HepG2 (cell line): ENCODE data around the gene ADAM19. TPM values are rescaled to one million over a fixed set of nuclear protein-coding genes. Genes with fewer than 3 reads are reported as not detected.

Experiments used
- ATAC-seq: fragments of 200-7000 bp; cut with Tn5 transposase; 3 replicates; pipeline ENCODE4 v1.9.1; 2020; ENCODE audit warnings: mild to moderate bottlenecking, moderate library complexity
- BruUV-seq: library from RNA; stranded (reverse); fragments of 400-500 nt; replicated peaks from 2 replicates; lab custom pipeline; 2021; lab: Mats Ljungman, UMichigan
- CTCF ChIA-PET: fragments of 300-600 bp; formaldehyde crosslinking; extraction: SDS; loops from one replicate; lab custom pipeline; 2021; ENCODE audit warnings: low total read pairs, inconsistent platforms, low intra/inter-chr PET ratio; lab: Yijun Ruan, JAX
- POLR2A ChIA-PET: fragments of 350-600 bp; sonication (Branson Sonifier 250); formaldehyde crosslinking; loops from one replicate; lab custom pipeline; 2020; ENCODE audit warnings: antibody characterized with exemption, inconsistent platforms; lab: Yijun Ruan, JAX
- DNase-seq: peaks from one replicate; pipeline ENCODE4 v3.0.0-alpha.2; 2015; ENCODE audit warnings: low spot score
- FAIRE-seq: peaks from 3 replicates; lab custom pipeline; 2011; peaks lifted over from hg19 to GRCh38; lab: Jason Lieb, UNC
- H2AFZ ChIP-seq: one replicate; pipeline ENCODE4 v1.6.1; 2011; ENCODE audit warnings: low read length, inconsistent platforms
- H3K27ac ChIP-seq: fragments of 300-600 bp; 3 replicates; pipeline ENCODE4 v1.8.0; 2011; ENCODE audit warnings: mixed run types, mild to moderate bottlenecking, mixed read lengths, low read length, inconsistent platforms; ENCODE audit not compliant: insufficient read depth; ENCODE audit errors: extremely low read length
- H3K27me3 ChIP-seq, 2 experiments: fragments of 200-600 bp in 1 of 2; 2 replicates in 1 of 2; 3 replicates in 1 of 2; pipeline versions ENCODE4 v1.6.0 to v1.8.0; 2011; ENCODE audit warnings: low read length in 2 of 2, mild to moderate bottlenecking in 2 of 2, moderate library complexity in 2 of 2, inconsistent platforms in 1 of 2; ENCODE audit not compliant: insufficient read depth in 2 of 2, control insufficient read depth in 1 of 2
- H3K36me3 ChIP-seq, 2 experiments: fragments of 200-600 bp in 1 of 2; replicated peaks in 1 of 2; 2 replicates in 1 of 2; 3 replicates in 1 of 2; pipeline versions ENCODE4 v1.5.1 to v1.8.0; 2011; ENCODE audit warnings: low read length in 2 of 2, inconsistent platforms in 1 of 2; ENCODE audit not compliant: insufficient read depth in 2 of 2, control insufficient read depth in 1 of 2
- H3K4me1 ChIP-seq: 2 replicates; pipeline ENCODE4 v1.5.1; 2012; ENCODE audit warnings: low read length, inconsistent platforms; ENCODE audit not compliant: insufficient read depth
- H3K4me2 ChIP-seq: 2 replicates; pipeline ENCODE4 v1.6.0; 2011; ENCODE audit warnings: low read depth, low read length, inconsistent platforms
- H3K4me3 ChIP-seq, 3 experiments: fragments of 200-600 bp in 1 of 3; sonication (generic), shearing (Covaris generic) in 1 of 3; replicated peaks in 1 of 3; 2 replicates each; pipeline ENCODE4 v1.5.1; 2011 to 2016; ENCODE audit warnings: low read length in 3 of 3, inconsistent platforms in 2 of 3, low read depth in 2 of 3, mild to moderate bottlenecking in 2 of 3, control low read depth in 1 of 3, mixed read lengths in 1 of 3; ENCODE audit not compliant: insufficient read depth in 1 of 3
- H3K79me2 ChIP-seq: one replicate; pipeline ENCODE4 v1.6.1; 2011; ENCODE audit warnings: low read length, inconsistent platforms; ENCODE audit not compliant: insufficient read depth
- H3K9ac ChIP-seq: 2 replicates; pipeline ENCODE4 v1.6.0; 2011; ENCODE audit warnings: mild to moderate bottlenecking, low read depth, low read length, inconsistent platforms; ENCODE audit not compliant: insufficient read depth
- H3K9me3 ChIP-seq: 2 replicates; pipeline ENCODE4 v1.5.1; 2012; ENCODE audit warnings: mild to moderate bottlenecking, low read length
- H4K20me1 ChIP-seq: 2 replicates; pipeline ENCODE4 v1.6.0; 2011; ENCODE audit warnings: inconsistent platforms, mild to moderate bottlenecking, low read length, moderate library complexity; ENCODE audit not compliant: insufficient read depth
- DNMT3B ChIP-seq: conservative IDR thresholded peaks from 2 replicates; pipeline ENCODE4 v1.6.1; 2016; ENCODE audit warnings: missing biosample characterization, control low read depth
- DR1 ChIP-seq: sonication (generic); formaldehyde crosslinking; IDR thresholded peaks from 2 replicates; pipeline ENCODE4 v1.8.0; 2021; ENCODE audit warnings: mild to moderate bottlenecking, missing genetic modification reagents, inconsistent platforms
- KDM6A ChIP-seq: IDR thresholded peaks from 2 replicates; pipeline ENCODE4 v1.6.1; 2016; ENCODE audit warnings: low read depth
- NCOA5 ChIP-seq: sonication (generic); formaldehyde crosslinking; IDR thresholded peaks from 2 replicates; pipeline ENCODE4 v1.4.0; 2020; ENCODE audit warnings: missing genetic modification reagents
- NCOR1 ChIP-seq: fragments of 200-600 bp; sonication (generic); IDR thresholded peaks from 2 replicates; pipeline ENCODE4 v1.7.0; 2017; ENCODE audit warnings: antibody characterized with exemption, low read length, borderline replicate concordance
- ONECUT2 ChIP-seq: sonication (generic); formaldehyde crosslinking; IDR thresholded peaks from 2 replicates; pipeline ENCODE4 v1.4.0; 2020; ENCODE audit warnings: missing genetic modification reagents
- ZFP41 ChIP-seq: sonication (generic); formaldehyde crosslinking; IDR thresholded peaks from 2 replicates; pipeline ENCODE4 v1.4.0; 2020; ENCODE audit warnings: mild to moderate bottlenecking, missing genetic modification reagents, borderline replicate concordance
- ZFP90 ChIP-seq: sonication (generic); formaldehyde crosslinking; IDR thresholded peaks from 2 replicates; pipeline ENCODE4 v1.8.0; 2022; ENCODE audit warnings: missing genetic modification reagents, mild to moderate bottlenecking, inconsistent platforms, borderline replicate concordance
- ZNF337 ChIP-seq: sonication (generic); formaldehyde crosslinking; IDR thresholded peaks from 2 replicates; pipeline ENCODE4 v1.5.1; 2020; ENCODE audit warnings: missing genetic modification reagents, low read depth, mild to moderate bottlenecking, borderline replicate concordance
- ZNF572 ChIP-seq: sonication (generic); formaldehyde crosslinking; IDR thresholded peaks from 2 replicates; pipeline ENCODE4 v1.5.1; 2020; ENCODE audit warnings: mild to moderate bottlenecking, missing genetic modification reagents
- ZNF782 ChIP-seq: sonication (generic); formaldehyde crosslinking; IDR thresholded peaks from 2 replicates; pipeline ENCODE4 v1.4.0; 2020; ENCODE audit warnings: missing genetic modification reagents, mild to moderate bottlenecking, borderline replicate concordance
- ZSCAN31 ChIP-seq: sonication (generic); formaldehyde crosslinking; IDR thresholded peaks from 2 replicates; pipeline ENCODE4 v1.5.0; 2020; ENCODE audit warnings: low read depth, mild to moderate bottlenecking, missing genetic modification reagents
- WGBS: methylation state at CpG from one replicate; pipeline ENCODE4 v1.1.6; 2017; ENCODE audit warnings: low lambda C conversion rate; 5-methylcytosine and 5-hydroxymethylcytosine counted together
- in situ Hi-C: cut with HindIII; loops from 2 replicates; pipeline ENCODE4 v1.10.0; 2017; ENCODE audit warnings: low pct_unique_long_range_greater_than_20kb; ENCODE audit not compliant: extremely low pct_ligation_motif_present
- intact Hi-C: fragments of 100-400 bp; cut with micrococcal nuclease; formaldehyde crosslinking; loops from one replicate; pipeline ENCODE4 v1.10.0; 2022; ENCODE audit not compliant: unreplicated experiment
- polyA plus RNA-seq, 8 experiments: library from polyadenylated mRNA; depleted of rRNA in 3 of 8; stranded (reverse) in 7 of 8; unstranded in 1 of 8; fragments of >200 nt; fragmentation: Illumina TruSeq in 4 of 8; extraction: Trizol in 4 of 8; gene quantifications; 2 replicates each; pipeline versions ENCODE4 v1.2.1 to v1.2.3, GENCODE V29; 2011 to 2016; ENCODE audit warnings: low read depth in 4 of 8, missing spikeins in 1 of 8, mixed read lengths in 1 of 8; ENCODE audit not compliant: insufficient read depth in 1 of 8
- total RNA-seq, 5 experiments: library from RNA; depleted of rRNA; stranded (reverse); fragments of >200 nt; fragmentation: Illumina TruSeq; extraction: Trizol; gene quantifications; 2 replicates each; pipeline ENCODE4 v1.2.3, GENCODE V29; 2016; ENCODE audit warnings: low read depth in 1 of 5
- TF ChIP-seq, protein P1 (sequence below): sonication (generic); formaldehyde crosslinking; IDR thresholded peaks from 2 replicates; pipeline ENCODE4 v1.5.1; 2020; ENCODE audit warnings: mild to moderate bottlenecking, missing genetic modification reagents, moderate library complexity
- TF ChIP-seq, protein P2 (sequence below): sonication (generic); formaldehyde crosslinking; IDR thresholded peaks from 2 replicates; pipeline ENCODE4 v1.4.0; 2020; ENCODE audit warnings: missing genetic modification reagents
- TF ChIP-seq, protein P3 (sequence below): sonication (generic); formaldehyde crosslinking; IDR thresholded peaks from 2 replicates; pipeline ENCODE4 v1.4.0; 2020; ENCODE audit warnings: missing genetic modification reagents

Gene ADAM19
- total and polyA plus RNA-seq, 2 of the 13 experiments (the other 11 are each of a cell fraction or from before 2014, with no cell fraction given): 0.38 to 0.74 TPM

DNA sequence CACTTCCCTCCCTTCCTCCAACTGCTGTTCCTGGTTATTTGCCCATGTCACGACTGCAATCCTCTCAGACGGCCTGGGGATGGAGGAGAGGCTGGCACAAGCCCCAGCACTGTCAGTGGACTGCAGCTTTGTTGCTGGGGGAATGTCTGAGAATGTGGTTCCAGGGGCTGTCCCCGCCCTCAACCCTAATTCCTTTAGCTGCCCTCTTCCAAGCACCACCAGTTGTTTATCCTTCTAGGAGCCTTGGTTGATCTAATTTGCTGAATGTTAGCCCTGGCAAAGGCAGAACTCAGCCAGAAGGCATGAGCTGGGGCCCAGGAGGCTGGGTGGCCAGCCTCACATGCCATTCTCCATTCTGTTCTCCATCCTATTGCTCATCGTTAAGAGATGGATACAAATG lies 51.6 kb downstream of the ADAM19 start (continued):
- TF ChIP-seq, protein P1, sequence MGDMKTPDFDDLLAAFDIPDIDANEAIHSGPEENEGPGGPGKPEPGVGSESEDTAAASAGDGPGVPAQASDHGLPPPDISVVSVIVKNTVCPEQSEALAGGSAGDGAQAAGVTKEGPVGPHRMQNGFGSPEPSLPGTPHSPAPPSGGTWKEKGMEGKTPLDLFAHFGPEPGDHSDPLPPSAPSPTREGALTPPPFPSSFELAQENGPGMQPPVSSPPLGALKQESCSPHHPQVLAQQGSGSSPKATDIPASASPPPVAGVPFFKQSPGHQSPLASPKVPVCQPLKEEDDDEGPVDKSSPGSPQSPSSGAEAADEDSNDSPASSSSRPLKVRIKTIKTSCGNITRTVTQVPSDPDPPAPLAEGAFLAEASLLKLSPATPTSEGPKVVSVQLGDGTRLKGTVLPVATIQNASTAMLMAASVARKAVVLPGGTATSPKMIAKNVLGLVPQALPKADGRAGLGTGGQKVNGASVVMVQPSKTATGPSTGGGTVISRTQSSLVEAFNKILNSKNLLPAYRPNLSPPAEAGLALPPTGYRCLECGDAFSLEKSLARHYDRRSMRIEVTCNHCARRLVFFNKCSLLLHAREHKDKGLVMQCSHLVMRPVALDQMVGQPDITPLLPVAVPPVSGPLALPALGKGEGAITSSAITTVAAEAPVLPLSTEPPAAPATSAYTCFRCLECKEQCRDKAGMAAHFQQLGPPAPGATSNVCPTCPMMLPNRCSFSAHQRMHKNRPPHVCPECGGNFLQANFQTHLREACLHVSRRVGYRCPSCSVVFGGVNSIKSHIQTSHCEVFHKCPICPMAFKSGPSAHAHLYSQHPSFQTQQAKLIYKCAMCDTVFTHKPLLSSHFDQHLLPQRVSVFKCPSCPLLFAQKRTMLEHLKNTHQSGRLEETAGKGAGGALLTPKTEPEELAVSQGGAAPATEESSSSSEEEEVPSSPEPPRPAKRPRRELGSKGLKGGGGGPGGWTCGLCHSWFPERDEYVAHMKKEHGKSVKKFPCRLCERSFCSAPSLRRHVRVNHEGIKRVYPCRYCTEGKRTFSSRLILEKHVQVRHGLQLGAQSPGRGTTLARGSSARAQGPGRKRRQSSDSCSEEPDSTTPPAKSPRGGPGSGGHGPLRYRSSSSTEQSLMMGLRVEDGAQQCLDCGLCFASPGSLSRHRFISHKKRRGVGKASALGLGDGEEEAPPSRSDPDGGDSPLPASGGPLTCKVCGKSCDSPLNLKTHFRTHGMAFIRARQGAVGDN (CRISPR knock-in tag): no peak
- TF ChIP-seq DR1: no peak
- no peak for TF ChIP-seq ZFP90 (CRISPR knock-in tag)

DNA sequence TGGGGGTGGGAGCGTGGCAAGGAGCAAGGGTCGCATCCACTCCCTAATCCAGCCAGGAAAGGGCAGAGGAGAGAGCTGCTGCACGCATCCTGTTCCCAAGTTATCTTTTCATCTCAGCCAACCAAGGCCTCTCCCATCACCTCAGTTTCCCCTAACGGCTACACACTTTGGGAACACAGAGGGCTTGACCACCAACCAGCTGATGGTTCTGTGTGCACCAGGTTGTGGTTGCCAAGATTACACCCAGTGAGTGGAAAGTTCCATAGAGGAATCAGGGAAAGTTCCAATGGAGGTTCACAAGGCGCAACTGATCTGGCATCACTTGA lies 53.9 kb downstream of the ADAM19 start:
- intact Hi-C loops: no loop called here
- in situ Hi-C loops: no loop called here
- ChIA-PET POLR2A (no interaction called here), CTCF (no interaction called here)
- Histone ChIP-seq H4K20me1 (no peaks in the 10 kb centered on the region), H3K79me2 (no peaks in the 10 kb centered on the region), H3K36me3 (no peaks in the 10 kb centered on the region), H3K4me1 (no peaks in the 10 kb centered on the region), H3K27me3 (no peaks in the 10 kb centered on the region), H3K4me2 (no peak overlapping the region), H3K9me3 (no peaks in the 10 kb centered on the region), H3K9ac (no peak overlapping the region), H2AFZ (no peak overlapping the region), H3K4me3 (no peak overlapping the region), H3K27ac (no peak overlapping the region)
- DNase-seq (no peak), ATAC-seq (no peak), FAIRE-seq (no peak)
- BruUV-seq: no TSS peak
- 66% methylated on average over 5 of the region's 5 CpGs for WGBS
- no peak for TF ChIP-seq NCOR1
- no peak for TF ChIP-seq ZNF572 (CRISPR knock-in tag)
- no peak for TF ChIP-seq ZSCAN31 (CRISPR knock-in tag)
- no peak for TF ChIP-seq ZFP41
- no peak for TF ChIP-seq ONECUT2 (CRISPR knock-in tag)
- TF ChIP-seq NCOA5 (CRISPR knock-in tag): no peak
- TF ChIP-seq ZNF337 (CRISPR knock-in tag): no peak
- TF ChIP-seq, protein P2, sequence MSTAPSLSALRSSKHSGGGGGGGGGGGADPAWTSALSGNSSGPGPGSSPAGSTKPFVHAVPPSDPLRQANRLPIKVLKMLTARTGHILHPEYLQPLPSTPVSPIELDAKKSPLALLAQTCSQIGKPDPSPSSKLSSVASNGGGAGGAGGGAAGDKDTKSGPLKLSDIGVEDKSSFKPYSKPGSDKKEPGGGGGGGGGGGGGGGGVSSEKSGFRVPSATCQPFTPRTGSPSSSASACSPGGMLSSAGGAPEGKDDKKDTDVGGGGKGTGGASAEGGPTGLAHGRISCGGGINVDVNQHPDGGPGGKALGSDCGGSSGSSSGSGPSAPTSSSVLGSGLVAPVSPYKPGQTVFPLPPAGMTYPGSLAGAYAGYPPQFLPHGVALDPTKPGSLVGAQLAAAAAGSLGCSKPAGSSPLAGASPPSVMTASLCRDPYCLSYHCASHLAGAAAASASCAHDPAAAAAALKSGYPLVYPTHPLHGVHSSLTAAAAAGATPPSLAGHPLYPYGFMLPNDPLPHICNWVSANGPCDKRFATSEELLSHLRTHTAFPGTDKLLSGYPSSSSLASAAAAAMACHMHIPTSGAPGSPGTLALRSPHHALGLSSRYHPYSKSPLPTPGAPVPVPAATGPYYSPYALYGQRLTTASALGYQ: no peak
- no peak for TF ChIP-seq ZNF782 (CRISPR knock-in tag)
- TF ChIP-seq, protein P3, sequence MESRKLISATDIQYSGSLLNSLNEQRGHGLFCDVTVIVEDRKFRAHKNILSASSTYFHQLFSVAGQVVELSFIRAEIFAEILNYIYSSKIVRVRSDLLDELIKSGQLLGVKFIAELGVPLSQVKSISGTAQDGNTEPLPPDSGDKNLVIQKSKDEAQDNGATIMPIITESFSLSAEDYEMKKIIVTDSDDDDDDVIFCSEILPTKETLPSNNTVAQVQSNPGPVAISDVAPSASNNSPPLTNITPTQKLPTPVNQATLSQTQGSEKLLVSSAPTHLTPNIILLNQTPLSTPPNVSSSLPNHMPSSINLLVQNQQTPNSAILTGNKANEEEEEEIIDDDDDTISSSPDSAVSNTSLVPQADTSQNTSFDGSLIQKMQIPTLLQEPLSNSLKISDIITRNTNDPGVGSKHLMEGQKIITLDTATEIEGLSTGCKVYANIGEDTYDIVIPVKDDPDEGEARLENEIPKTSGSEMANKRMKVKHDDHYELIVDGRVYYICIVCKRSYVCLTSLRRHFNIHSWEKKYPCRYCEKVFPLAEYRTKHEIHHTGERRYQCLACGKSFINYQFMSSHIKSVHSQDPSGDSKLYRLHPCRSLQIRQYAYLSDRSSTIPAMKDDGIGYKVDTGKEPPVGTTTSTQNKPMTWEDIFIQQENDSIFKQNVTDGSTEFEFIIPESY (CRISPR knock-in tag): no peak
- TF ChIP-seq DNMT3B: no peak
- TF ChIP-seq KDM6A: no peak
